VCaP (cell line): Measurements from ENCODE around the gene DPH6.
"Not testable (repeated sequence)": the region's sequence is repeated elsewhere in the genome, so short reads cannot be mapped to it uniquely, and the experiment has no call there.

Source experiments
- H3K27ac ChIP-seq: fragments of 450-650 bp; 2 replicates; pipeline ENCODE4 v1.5.1; 2017
- TF ChIP-seq, protein P1 (sequence below): fragments of 450-650 bp; conservative IDR thresholded peaks from 2 replicates; pipeline ENCODE4 v1.5.1; 2017; ENCODE audit warnings: mild to moderate bottlenecking, moderate library complexity

DPH6 gene, protein sequence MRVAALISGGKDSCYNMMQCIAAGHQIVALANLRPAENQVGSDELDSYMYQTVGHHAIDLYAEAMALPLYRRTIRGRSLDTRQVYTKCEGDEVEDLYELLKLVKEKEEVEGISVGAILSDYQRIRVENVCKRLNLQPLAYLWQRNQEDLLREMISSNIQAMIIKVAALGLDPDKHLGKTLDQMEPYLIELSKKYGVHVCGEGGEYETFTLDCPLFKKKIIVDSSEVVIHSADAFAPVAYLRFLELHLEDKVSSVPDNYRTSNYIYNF

DNA sequence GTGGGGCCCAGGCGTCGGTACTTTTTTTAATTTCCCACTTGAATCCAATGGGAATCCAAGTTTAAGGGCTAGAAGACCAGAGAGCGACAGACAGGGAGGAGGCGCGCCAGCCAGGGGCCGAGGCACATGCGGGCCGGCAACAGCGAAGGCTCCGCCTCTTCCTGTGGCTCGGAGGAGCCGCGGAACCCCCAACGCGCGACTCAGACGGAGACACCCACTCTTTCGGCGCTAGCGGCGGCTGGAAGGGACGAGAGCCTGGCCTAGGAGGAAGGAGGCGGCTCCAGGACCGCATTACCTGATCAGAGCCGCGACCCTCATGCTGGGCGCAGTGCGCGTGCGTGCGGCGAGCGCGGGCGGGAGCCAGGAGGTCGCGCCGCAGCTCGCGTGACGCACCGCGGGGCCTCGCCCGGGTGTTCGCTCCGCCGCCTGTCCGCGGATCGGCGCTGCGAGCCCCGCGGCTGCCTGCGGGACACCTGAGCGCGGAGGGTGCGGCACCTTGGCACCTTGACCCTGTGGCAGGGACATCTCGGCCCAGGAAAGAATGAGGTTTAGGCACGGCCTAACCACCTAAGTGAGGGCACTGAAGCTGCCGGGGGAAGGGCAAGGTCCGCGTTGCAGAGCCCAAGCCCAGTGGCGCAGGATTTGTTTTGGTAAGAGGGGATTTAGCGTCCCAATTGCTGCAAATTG is at the start of gene DPH6:
Gene DPH6 (minus strand): TSS at position 342 of the 687 bp plus-strand sequence. CDS start 24 bp downstream, at position 318.
- TF ChIP-seq, protein P1, sequence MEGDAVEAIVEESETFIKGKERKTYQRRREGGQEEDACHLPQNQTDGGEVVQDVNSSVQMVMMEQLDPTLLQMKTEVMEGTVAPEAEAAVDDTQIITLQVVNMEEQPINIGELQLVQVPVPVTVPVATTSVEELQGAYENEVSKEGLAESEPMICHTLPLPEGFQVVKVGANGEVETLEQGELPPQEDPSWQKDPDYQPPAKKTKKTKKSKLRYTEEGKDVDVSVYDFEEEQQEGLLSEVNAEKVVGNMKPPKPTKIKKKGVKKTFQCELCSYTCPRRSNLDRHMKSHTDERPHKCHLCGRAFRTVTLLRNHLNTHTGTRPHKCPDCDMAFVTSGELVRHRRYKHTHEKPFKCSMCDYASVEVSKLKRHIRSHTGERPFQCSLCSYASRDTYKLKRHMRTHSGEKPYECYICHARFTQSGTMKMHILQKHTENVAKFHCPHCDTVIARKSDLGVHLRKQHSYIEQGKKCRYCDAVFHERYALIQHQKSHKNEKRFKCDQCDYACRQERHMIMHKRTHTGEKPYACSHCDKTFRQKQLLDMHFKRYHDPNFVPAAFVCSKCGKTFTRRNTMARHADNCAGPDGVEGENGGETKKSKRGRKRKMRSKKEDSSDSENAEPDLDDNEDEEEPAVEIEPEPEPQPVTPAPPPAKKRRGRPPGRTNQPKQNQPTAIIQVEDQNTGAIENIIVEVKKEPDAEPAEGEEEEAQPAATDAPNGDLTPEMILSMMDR: peak; percentile 8; the same call in 1 of the 2 replicates
- peak within 1 kb of the TSS; percentile 99 for H3K27ac ChIP-seq

DNA sequence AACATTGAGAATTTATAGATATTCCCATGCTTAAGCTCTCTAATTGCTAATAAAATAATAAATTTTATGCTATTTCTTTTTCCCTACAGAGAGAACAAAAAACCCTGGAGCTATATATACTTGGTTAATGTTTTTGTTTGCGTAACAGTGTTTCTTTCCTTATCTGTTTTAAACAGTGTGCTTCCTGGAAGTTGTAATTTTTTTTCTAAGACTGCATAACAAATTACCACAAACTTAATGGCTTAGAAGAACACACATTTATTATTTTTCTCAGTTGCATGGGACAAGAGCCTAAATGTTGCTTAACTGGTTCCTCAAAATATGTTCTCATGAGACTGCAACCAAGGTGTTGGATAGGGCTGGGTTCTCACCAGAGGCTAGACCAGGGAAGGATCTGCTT is 49.7 kb upstream of the DPH6 start:
- TF ChIP-seq, protein P1: no peak
- H3K27ac ChIP-seq: no peak overlapping the region

DNA sequence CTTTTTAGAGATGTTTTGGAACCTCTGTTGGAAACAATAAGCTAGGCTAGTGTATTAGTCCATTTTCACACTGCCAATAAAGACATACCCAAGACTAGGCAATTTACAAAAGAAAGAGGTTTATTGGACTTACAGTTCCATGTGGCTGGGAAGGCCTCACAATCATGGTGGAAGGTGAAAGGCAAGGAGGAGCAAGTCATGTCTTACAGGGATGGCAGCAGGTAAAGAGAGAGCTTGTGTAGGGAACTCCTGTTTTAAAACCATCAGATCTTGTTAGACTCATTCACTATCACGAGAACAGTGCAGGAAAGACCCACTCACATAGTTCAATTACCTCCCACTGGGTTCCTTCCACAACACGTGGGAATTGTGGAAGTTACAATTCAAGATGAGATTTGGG is 46.0 kb upstream of the DPH6 start:
- H3K27ac ChIP-seq: not testable (repeated sequence)

DNA sequence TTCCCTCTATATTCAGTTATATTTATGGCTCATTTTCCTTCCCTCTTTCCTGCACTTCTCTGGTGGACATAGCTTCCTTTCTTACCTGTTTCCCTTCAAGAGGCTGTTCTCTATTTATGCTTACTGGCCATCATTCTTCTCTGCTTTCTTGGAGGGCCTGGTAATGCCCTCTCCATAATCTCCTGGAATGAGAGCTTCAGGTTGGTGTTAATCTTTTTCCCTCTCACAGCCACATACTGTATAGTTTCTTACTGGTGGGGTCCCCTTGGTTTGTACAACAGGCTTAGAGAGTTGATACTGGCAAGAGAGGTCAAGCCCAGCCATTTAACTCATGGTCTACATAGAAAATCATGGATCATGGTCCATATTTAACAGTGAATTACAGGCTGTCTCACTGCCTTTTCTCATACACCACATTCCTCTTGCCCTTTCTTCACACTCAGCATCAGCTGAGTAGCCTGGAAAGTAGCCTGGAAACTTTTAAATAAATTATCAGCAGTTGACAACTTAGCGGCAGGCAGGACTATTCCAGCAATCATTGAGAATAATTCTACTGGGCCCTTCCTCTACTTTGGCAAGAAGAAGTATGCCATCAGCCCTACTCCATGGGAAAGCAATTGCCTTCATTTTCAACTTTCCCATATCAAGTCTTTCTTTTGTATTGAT is 38.0 kb upstream of the DPH6 start:
- TF ChIP-seq, protein P1: no peak
- no peak overlapping the region for H3K27ac ChIP-seq

DNA sequence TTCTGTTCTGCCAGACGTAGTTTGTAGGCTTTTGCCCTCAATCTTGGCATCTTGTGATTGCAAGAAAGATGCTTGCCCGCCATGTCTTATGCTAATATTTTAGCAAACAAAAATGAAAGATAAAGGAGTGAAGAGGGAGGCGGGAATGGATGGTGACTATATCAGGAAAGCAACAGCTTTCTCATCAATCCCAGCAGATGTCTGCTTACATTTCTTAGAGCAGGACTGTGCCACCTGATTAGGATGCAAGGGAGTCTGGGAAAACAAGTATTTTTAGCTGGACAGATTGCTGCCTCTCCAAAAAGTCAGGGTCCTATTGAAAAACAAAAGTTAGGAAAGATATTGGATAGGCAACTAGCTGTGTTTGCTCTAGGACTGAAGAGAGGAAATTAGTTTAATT is 34.6 kb upstream of the DPH6 start:
- H3K27ac ChIP-seq: no peak overlapping the region
- TF ChIP-seq, protein P1: no peak

DNA sequence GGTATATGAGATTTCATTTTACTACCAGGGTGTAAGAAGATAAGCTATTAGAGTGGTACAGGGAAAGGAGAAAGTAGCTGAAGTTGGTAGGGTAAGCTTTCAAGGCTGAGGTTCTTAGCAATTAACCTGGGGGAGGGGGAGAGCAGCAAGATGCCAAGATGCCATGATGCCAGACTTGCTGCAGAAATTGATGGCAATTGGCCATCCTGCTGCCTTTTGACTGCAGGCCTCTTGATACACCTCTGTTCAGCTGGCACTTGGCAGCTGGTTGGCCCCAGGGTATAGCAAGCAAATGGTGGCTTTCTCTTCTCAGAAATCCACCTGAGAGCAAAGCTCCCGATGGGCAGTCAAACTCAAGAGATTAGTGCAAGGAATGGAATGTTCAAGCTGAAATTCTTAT is 21.4 kb upstream of the DPH6 start:
- TF ChIP-seq, protein P1: no peak
- no peak overlapping the region for H3K27ac ChIP-seq

DNA sequence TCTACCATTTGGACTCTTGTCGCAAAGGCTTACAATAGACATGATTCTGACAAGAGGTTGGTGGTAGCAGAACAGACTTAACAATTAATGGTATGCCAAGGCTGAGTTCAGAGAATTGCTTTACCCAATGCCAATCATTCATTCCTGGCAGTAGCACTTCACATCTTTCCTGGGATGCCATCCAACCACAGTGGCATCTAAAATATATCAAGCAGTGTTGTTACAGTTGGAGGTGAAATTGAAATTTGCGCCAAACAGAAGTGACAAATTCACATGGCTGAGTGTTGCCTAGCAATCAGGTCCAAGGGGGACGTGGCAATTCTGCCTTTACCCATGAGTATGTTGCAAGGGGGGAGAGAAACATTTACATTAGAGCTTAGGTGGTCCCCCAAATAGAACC is 21.0 kb upstream of the DPH6 start:
- no peak overlapping the region for H3K27ac ChIP-seq
- TF ChIP-seq, protein P1: no peak
